HepG2 (cell line): Measurements from ENCODE around the gene UNC50. TPM values are rescaled to one million over a fixed set of nuclear protein-coding genes. Genes with fewer than 3 reads are reported as not detected.

Source experiments
- MTA3 ChIP-seq: sonication (generic); formaldehyde crosslinking; IDR thresholded peaks from 2 replicates; pipeline ENCODE4 v1.4.0; 2020; ENCODE audit warnings: missing genetic modification reagents
- PAF1 ChIP-seq: IDR thresholded peaks from 2 replicates; pipeline ENCODE4 v1.6.1; 2016; ENCODE audit warnings: missing genetic modification reagents, missing compliant biosample characterization
- PAXIP1 ChIP-seq: sonication (generic); formaldehyde crosslinking; conservative IDR thresholded peaks from 2 replicates; pipeline ENCODE4 v1.4.0; 2020; ENCODE audit warnings: mild to moderate bottlenecking, missing genetic modification reagents, moderate library complexity
- RELA ChIP-seq: sonication (generic); formaldehyde crosslinking; IDR thresholded peaks from 2 replicates; pipeline ENCODE4 v1.4.0; 2020; ENCODE audit warnings: missing genetic modification reagents
- SYNCRIP ChIP-seq: fragments of 200-400 bp; formaldehyde crosslinking; IDR thresholded peaks from 2 replicates; pipeline ENCODE4 v1.6.1; 2018; ENCODE audit warnings: mild to moderate bottlenecking, low read depth, low read length; ENCODE audit not compliant: insufficient read depth
- YY1 ChIP-seq: IDR thresholded peaks from 2 replicates; pipeline ENCODE4 v1.6.1; 2011; ENCODE audit warnings: low read length, low read depth, moderate library complexity, mild to moderate bottlenecking; ENCODE audit not compliant: insufficient read depth, insufficient replicate concordance
- ZEB1 ChIP-seq: IDR thresholded peaks from 2 replicates; pipeline ENCODE4 v1.6.1; 2012; ENCODE audit warnings: mild to moderate bottlenecking, low read depth, inconsistent platforms; ENCODE audit not compliant: insufficient replicate concordance
- ZNF224 ChIP-seq: sonication (generic); formaldehyde crosslinking; IDR thresholded peaks from 2 replicates; pipeline ENCODE4 v1.5.0; 2020; ENCODE audit warnings: mild to moderate bottlenecking, missing genetic modification reagents
- ZNF484 ChIP-seq: sonication (generic); formaldehyde crosslinking; IDR thresholded peaks from 2 replicates; pipeline ENCODE4 v1.5.1; 2020; ENCODE audit warnings: mild to moderate bottlenecking, low read depth, missing genetic modification reagents, borderline replicate concordance
- ZNF557 ChIP-seq: sonication (generic); formaldehyde crosslinking; IDR thresholded peaks from 2 replicates; pipeline ENCODE4 v1.4.0; 2020; ENCODE audit warnings: missing genetic modification reagents
- ZNF558 ChIP-seq: sonication (generic); formaldehyde crosslinking; IDR thresholded peaks from 2 replicates; pipeline ENCODE4 v1.9.0; 2022; ENCODE audit warnings: mild to moderate bottlenecking, missing genetic modification reagents, borderline replicate concordance
- ZNF761 ChIP-seq: sonication (generic); formaldehyde crosslinking; conservative IDR thresholded peaks from 2 replicates; pipeline ENCODE4 v1.4.0; 2020; ENCODE audit warnings: mild to moderate bottlenecking, missing genetic modification reagents
- ZNF792 ChIP-seq: IDR thresholded peaks from 2 replicates; pipeline ENCODE4 v1.6.1; 2016
- polyA plus RNA-seq, 8 experiments: library from polyadenylated mRNA; depleted of rRNA in 3 of 8; stranded (reverse) in 7 of 8; unstranded in 1 of 8; fragments of >200 nt; fragmentation: Illumina TruSeq in 4 of 8; extraction: Trizol in 4 of 8; gene quantifications; 2 replicates each; pipeline versions ENCODE4 v1.2.1 to v1.2.3, GENCODE V29; 2011 to 2016; ENCODE audit warnings: low read depth in 4 of 8, missing spikeins in 1 of 8, mixed read lengths in 1 of 8; ENCODE audit not compliant: insufficient read depth in 1 of 8
- total RNA-seq, 5 experiments: library from RNA; depleted of rRNA; stranded (reverse); fragments of >200 nt; fragmentation: Illumina TruSeq; extraction: Trizol; gene quantifications; 2 replicates each; pipeline ENCODE4 v1.2.3, GENCODE V29; 2016; ENCODE audit warnings: low read depth in 1 of 5
- TF ChIP-seq, protein P1 (sequence below): sonication (generic); formaldehyde crosslinking; IDR thresholded peaks from 2 replicates; pipeline ENCODE4 v1.5.0; 2020; ENCODE audit warnings: missing genetic modification reagents, mild to moderate bottlenecking, borderline replicate concordance
- TF ChIP-seq, protein P2 (sequence below): sonication (generic); formaldehyde crosslinking; IDR thresholded peaks from 2 replicates; pipeline ENCODE4 v1.9.0; 2021; ENCODE audit warnings: missing genetic modification reagents, borderline replicate concordance
- TF ChIP-seq, protein P3 (sequence below): IDR thresholded peaks from 2 replicates; pipeline ENCODE4 v1.6.1; 2016; ENCODE audit warnings: low read depth, missing genetic modification reagents, missing compliant biosample characterization

UNC50 gene
- total and polyA plus RNA-seq, 2 of the 13 experiments (the other 11 are each of a cell fraction or from before 2014, with no cell fraction given): 92.6 to 95.6 TPM

GRCh38 chr2:98583816-98584618 is 24.4 kb upstream of the UNC50 start (continued):
- TF ChIP-seq PAXIP1 (CRISPR knock-in tag) (peak; percentile 93), ZNF558 (no peak), ZNF557 (CRISPR knock-in tag) (0 out of 2 replicates have a peak, but pooled peaks have one; percentile 44), ZNF761 (CRISPR knock-in tag) (0 out of 2 replicates have a peak, but pooled peaks have one; percentile 23), PAF1 (no peak), ZNF224 (CRISPR knock-in tag) (no peak), ZNF484 (CRISPR knock-in tag) (no peak), SYNCRIP (no peak), YY1 (peak; percentile 34), ZNF792 (CRISPR knock-in tag) (no peak), MTA3 (CRISPR knock-in tag) (no peak), ZEB1 (no peak), RELA (no peak)
- TF ChIP-seq, protein P1, sequence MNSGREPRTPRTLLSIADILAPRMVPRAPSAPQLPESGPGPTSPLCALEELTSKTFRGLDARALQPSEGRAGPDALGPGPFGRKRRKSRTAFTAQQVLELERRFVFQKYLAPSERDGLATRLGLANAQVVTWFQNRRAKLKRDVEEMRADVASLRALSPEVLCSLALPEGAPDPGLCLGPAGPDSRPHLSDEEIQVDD (CRISPR knock-in tag): no peak
- TF ChIP-seq, protein P2, sequence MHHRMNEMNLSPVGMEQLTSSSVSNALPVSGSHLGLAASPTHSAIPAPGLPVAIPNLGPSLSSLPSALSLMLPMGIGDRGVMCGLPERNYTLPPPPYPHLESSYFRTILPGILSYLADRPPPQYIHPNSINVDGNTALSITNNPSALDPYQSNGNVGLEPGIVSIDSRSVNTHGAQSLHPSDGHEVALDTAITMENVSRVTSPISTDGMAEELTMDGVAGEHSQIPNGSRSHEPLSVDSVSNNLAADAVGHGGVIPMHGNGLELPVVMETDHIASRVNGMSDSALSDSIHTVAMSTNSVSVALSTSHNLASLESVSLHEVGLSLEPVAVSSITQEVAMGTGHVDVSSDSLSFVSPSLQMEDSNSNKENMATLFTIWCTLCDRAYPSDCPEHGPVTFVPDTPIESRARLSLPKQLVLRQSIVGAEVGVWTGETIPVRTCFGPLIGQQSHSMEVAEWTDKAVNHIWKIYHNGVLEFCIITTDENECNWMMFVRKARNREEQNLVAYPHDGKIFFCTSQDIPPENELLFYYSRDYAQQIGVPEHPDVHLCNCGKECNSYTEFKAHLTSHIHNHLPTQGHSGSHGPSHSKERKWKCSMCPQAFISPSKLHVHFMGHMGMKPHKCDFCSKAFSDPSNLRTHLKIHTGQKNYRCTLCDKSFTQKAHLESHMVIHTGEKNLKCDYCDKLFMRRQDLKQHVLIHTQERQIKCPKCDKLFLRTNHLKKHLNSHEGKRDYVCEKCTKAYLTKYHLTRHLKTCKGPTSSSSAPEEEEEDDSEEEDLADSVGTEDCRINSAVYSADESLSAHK (CRISPR knock-in tag): no peak
- TF ChIP-seq, protein P3, sequence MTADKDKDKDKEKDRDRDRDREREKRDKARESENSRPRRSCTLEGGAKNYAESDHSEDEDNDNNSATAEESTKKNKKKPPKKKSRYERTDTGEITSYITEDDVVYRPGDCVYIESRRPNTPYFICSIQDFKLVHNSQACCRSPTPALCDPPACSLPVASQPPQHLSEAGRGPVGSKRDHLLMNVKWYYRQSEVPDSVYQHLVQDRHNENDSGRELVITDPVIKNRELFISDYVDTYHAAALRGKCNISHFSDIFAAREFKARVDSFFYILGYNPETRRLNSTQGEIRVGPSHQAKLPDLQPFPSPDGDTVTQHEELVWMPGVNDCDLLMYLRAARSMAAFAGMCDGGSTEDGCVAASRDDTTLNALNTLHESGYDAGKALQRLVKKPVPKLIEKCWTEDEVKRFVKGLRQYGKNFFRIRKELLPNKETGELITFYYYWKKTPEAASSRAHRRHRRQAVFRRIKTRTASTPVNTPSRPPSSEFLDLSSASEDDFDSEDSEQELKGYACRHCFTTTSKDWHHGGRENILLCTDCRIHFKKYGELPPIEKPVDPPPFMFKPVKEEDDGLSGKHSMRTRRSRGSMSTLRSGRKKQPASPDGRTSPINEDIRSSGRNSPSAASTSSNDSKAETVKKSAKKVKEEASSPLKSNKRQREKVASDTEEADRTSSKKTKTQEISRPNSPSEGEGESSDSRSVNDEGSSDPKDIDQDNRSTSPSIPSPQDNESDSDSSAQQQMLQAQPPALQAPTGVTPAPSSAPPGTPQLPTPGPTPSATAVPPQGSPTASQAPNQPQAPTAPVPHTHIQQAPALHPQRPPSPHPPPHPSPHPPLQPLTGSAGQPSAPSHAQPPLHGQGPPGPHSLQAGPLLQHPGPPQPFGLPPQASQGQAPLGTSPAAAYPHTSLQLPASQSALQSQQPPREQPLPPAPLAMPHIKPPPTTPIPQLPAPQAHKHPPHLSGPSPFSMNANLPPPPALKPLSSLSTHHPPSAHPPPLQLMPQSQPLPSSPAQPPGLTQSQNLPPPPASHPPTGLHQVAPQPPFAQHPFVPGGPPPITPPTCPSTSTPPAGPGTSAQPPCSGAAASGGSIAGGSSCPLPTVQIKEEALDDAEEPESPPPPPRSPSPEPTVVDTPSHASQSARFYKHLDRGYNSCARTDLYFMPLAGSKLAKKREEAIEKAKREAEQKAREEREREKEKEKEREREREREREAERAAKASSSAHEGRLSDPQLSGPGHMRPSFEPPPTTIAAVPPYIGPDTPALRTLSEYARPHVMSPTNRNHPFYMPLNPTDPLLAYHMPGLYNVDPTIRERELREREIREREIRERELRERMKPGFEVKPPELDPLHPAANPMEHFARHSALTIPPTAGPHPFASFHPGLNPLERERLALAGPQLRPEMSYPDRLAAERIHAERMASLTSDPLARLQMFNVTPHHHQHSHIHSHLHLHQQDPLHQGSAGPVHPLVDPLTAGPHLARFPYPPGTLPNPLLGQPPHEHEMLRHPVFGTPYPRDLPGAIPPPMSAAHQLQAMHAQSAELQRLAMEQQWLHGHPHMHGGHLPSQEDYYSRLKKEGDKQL: no peak
